Measurements from ENCODE around the gene POLR1B.
"Not testable (repeated sequence)": the region's sequence is repeated elsewhere in the genome, so short reads cannot be mapped to it uniquely, and the experiment has no call there.

Gene POLR1B, protein sequence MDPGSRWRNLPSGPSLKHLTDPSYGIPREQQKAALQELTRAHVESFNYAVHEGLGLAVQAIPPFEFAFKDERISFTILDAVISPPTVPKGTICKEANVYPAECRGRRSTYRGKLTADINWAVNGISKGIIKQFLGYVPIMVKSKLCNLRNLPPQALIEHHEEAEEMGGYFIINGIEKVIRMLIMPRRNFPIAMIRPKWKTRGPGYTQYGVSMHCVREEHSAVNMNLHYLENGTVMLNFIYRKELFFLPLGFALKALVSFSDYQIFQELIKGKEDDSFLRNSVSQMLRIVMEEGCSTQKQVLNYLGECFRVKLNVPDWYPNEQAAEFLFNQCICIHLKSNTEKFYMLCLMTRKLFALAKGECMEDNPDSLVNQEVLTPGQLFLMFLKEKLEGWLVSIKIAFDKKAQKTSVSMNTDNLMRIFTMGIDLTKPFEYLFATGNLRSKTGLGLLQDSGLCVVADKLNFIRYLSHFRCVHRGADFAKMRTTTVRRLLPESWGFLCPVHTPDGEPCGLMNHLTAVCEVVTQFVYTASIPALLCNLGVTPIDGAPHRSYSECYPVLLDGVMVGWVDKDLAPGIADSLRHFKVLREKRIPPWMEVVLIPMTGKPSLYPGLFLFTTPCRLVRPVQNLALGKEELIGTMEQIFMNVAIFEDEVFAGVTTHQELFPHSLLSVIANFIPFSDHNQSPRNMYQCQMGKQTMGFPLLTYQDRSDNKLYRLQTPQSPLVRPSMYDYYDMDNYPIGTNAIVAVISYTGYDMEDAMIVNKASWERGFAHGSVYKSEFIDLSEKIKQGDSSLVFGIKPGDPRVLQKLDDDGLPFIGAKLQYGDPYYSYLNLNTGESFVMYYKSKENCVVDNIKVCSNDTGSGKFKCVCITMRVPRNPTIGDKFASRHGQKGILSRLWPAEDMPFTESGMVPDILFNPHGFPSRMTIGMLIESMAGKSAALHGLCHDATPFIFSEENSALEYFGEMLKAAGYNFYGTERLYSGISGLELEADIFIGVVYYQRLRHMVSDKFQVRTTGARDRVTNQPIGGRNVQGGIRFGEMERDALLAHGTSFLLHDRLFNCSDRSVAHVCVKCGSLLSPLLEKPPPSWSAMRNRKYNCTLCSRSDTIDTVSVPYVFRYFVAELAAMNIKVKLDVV

DNA sequence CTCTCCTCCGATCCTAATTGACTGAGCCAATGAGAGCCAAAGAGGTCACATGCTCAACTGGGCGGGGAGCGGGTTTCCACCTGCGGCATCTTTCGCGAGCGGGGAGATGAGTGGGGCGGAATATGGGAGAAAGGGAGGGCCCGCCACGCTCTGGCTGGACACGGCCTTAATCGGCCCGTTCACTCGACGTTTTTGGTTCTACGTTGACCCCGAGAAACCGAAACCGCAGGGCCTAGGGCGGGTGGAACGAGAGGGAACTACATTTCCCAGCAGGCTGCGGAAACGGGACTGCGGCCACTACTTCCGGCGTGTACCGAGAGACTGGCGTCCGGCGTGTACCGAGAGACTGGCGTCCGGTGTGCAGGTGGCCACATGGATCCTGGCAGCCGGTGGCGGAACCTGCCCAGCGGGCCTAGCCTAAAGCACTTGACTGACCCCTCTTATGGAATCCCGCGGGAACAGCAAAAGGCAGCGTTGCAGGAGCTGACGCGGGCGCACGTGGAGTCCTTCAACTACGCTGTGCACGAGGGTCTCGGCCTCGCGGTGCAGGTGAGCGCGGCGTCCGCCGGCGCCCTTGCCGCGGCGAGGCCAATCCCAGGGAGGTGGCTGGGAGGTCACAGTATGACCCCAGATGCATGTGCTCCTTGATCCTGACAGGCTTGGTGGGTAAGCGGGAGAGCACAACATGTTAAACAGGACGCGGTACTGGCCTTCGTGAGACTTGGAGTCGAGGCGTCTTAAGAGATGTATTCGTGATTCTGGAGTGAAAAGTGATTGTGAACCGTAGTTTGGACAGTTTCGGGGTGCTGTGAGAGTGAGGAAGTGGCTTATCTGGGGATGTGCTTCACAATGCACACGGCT lies at the start of gene POLR1B:
Gene POLR1B, plus strand, starts transcription at position 343 of the 861 bp plus-strand sequence. Its CDS starts 30 bp downstream, at position 373.
- TF ChIP-seq, protein P1, sequence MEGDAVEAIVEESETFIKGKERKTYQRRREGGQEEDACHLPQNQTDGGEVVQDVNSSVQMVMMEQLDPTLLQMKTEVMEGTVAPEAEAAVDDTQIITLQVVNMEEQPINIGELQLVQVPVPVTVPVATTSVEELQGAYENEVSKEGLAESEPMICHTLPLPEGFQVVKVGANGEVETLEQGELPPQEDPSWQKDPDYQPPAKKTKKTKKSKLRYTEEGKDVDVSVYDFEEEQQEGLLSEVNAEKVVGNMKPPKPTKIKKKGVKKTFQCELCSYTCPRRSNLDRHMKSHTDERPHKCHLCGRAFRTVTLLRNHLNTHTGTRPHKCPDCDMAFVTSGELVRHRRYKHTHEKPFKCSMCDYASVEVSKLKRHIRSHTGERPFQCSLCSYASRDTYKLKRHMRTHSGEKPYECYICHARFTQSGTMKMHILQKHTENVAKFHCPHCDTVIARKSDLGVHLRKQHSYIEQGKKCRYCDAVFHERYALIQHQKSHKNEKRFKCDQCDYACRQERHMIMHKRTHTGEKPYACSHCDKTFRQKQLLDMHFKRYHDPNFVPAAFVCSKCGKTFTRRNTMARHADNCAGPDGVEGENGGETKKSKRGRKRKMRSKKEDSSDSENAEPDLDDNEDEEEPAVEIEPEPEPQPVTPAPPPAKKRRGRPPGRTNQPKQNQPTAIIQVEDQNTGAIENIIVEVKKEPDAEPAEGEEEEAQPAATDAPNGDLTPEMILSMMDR (IDR thresholded peaks at IDR 0.05; ENCODE audit: low read depth, low read length): no peak
- DNase-seq (ENCODE audit: extremely low read depth, low read depth): peak; percentile 30

DNA sequence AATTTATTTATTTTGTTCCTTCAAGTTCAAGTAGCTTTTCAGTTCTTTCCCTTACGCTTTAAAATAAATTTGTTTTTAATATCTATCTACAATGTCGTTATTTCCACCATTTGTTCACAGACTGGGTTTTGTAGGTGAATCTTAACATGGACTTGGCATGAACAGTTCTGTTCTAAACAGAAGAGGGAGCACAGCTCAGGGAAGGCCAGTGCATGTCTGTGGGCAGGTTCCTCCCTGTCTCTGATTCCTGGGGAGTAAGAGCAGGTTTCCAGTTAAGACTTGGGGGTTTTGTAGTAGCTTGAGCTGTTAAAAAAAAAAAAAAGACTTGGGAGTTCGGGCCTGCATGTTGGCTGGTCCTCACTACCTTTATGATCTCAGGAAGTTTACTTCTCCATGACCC lies 49.2 kb upstream of the POLR1B start:
- TF ChIP-seq, protein P1 (IDR thresholded peaks at IDR 0.05; ENCODE audit: low read depth, low read length): peak; percentile 6
- no peak for DNase-seq (ENCODE audit: extremely low read depth, low read depth)

DNA sequence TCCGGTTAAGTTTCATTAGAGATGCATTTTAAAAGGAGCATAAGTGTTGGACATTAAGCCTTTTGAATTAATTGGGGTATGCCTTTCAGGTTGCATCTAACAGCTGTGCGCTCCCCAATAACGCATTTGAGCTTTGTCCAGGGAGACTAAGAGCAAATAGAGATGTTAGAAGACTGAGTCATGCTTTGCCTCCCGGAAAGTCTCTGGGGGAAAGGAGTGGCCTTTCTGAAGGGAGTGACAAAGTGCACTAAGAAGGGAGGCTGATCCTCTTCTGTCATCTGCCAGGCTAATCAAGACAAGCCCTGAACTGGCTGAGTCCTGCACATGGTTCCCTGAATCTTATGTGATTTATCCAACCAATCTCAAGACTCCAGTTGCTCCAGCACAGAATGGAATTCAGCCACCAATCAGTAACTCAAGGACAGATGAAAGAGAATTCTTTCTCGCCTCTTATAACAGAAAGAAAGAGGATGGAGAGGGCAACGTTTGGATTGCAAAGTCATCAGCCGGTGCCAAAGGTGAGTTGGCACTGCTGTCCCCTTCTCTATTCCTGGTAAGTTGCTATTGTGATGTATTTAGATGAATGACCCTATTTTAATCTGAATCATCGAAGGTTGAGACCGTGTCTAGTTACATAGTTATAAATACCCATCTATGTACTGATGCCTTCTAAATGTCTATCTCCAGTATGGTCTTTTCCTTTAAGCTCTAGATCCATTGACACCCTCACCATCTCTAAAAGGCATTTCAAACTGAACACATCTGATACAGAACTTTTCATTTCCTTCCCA lies 48.2 kb upstream of the POLR1B start:
- DNase-seq (ENCODE audit: extremely low read depth, low read depth): no peak
- TF ChIP-seq, protein P1 (IDR thresholded peaks at IDR 0.05; ENCODE audit: low read depth, low read length): no peak

DNA sequence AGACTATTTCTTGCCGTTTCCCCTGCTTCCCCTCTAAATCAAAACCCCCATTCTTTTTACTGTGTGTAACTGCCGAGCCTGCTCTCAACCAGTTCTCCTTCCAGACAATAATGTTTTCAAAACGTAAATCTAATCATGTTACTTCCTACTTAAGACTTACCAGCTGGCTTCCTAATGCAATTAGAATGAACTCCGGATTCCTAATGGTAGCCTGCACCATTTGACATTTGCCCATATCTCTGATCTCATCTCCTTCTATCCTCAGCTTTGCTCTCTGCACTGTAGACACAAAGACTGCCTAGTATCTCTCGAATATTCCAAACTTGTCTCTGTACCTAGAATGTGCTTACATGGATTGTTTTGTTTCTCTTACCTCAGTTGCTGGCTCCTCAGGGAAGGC lies 47.4 kb upstream of the POLR1B start:
- TF ChIP-seq, protein P1 (IDR thresholded peaks at IDR 0.05; ENCODE audit: low read depth, low read length): no peak
- no peak for DNase-seq (ENCODE audit: extremely low read depth, low read depth)

DNA sequence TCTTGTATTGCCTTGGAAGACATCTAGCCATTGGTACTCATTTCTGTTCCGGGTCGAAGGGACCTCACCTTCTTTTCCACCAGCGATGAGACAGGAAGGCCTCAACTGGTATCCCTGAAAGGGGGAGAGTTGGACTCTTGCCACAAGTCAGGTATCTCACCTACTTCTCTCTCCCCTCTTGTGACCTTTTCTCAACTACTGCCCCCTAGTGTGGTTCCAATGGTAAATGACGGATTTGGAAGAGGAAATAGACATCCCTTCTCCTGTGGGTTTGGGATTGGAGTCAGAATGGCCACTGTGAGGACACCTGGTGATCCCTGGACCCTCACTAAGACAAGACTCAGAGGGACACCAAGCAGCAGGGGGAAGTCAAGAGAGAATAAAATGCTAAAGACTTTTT lies 46.4 kb upstream of the POLR1B start:
- DNase-seq (ENCODE audit: extremely low read depth, low read depth): not testable (repeated sequence)

DNA sequence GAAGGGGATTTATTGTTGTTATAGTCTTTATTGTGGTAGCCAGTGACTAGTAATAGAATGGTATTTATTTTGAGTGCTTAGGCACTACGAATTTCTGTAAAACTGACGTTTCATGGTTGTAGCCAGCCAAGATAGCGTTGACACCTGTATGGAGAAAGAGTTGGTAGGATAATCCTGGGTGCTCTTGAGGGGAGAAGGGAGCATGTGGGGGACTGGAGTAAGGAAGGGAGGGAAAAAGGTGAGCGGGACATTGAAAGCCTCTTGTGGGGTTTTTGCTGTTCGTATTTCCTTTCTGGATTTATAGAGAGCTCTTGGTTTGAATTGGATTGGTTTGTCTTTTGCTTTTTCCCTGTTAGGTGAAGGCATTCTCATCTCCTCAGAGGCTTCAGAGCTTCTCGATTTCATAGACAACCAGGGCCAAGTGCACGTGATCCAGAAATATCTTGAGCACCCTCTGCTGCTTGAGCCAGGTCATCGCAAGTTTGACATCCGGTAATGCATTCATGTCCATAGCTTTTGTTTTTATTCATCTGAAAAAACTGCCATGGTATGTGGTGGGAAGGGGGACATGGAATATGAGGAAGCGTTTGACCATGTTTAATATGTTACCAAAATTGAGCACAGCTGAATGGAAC lies 41.3 kb upstream of the POLR1B start:
- DNase-seq (ENCODE audit: extremely low read depth, low read depth): not testable (repeated sequence)
- TF ChIP-seq, protein P1 (IDR thresholded peaks at IDR 0.05; ENCODE audit: low read depth, low read length): peak; percentile 33

DNA sequence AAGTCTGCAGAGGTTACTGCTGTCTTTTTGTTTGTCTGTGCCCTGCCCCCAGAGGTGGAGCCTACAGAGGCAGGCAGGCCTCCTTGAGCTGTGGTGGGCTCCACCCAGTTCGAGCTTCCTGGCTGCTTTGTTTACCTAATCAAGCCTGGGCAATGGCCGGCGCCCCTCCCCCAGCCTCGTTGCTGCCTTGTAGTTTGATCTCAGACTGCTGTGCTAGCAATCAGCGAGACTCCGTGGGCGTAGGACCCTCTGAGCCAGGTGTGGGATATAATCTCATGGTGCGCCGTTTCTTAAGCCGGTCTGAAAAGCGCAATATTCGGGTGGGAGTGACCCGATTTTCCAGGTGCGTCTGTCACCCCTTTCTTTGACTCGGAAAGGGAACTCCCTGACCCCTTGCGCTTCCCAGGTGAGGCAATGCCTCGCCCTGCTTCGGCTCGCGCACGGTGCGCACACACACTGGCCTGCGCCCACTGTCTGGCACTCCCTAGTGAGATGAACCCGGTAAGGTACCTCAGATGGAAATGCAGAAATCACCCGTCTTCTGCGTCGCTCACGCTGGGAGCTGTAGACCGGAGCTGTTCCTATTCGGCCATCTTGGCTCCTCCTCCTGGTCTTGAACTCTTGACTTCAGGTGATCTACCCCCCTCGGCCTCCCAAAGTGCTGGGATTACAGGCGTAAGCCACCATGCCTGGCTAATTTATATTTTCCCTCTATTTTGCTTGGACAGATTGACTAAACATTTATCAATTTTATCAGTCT lies 32.8 kb upstream of the POLR1B start:
- not testable (repeated sequence) for DNase-seq (ENCODE audit: extremely low read depth, low read depth)
